Measurements from ENCODE around the gene RALA. TPM values are rescaled to one million over a fixed set of nuclear protein-coding genes. Genes with fewer than 3 reads are reported as not detected.

Gene RALA
- polyA plus RNA-seq, 3 donors from 2014 or later, result 28.9 to 33.7 (median 28.9) TPM

Other genes with a start within 250 kb of the RALA start
- 1 to 10 TPM; 6.3 to 9.2 (median 9.1) TPM for gene YAE1, start 57.2 kb upstream of the RALA start, polyA plus RNA-seq

All from immature natural killer cell (primary cell).